Adipose tissue (tissue), 3 donors: ENCODE results near the gene ITGB1BP1. TPM values are rescaled to one million over a fixed set of nuclear protein-coding genes. Genes with fewer than 3 reads are reported as not detected.

ENCODE experiments used
- H3K27ac ChIP-seq: one replicate; pipeline ENCODE4 v1.5.1; 2013; ENCODE audit warnings: low read depth, low read length
- WGBS, 3 donors: extraction: QIAGEN DNeasy Blood & Tissue Kit; methylation state at CpG; one replicate each; pipeline ENCODE4 v1.1.7; 2013; 5-methylcytosine and 5-hydroxymethylcytosine counted together
- polyA plus RNA-seq, 3 donors: library from polyadenylated mRNA; stranded (reverse); fragments of 200-250 nt; gene quantifications; one replicate each; pipeline ENCODE4 v1.2.3, GENCODE V29; 2013
- donor health status: healthy with polysubstance abuse.
- donor health status: Bipolar disorder and iron deficiency.
- donor health status: healthy.

ITGB1BP1 gene
- polyA plus RNA-seq, 3 donors, result 20.6 to 219 (median 172) TPM

DNA sequence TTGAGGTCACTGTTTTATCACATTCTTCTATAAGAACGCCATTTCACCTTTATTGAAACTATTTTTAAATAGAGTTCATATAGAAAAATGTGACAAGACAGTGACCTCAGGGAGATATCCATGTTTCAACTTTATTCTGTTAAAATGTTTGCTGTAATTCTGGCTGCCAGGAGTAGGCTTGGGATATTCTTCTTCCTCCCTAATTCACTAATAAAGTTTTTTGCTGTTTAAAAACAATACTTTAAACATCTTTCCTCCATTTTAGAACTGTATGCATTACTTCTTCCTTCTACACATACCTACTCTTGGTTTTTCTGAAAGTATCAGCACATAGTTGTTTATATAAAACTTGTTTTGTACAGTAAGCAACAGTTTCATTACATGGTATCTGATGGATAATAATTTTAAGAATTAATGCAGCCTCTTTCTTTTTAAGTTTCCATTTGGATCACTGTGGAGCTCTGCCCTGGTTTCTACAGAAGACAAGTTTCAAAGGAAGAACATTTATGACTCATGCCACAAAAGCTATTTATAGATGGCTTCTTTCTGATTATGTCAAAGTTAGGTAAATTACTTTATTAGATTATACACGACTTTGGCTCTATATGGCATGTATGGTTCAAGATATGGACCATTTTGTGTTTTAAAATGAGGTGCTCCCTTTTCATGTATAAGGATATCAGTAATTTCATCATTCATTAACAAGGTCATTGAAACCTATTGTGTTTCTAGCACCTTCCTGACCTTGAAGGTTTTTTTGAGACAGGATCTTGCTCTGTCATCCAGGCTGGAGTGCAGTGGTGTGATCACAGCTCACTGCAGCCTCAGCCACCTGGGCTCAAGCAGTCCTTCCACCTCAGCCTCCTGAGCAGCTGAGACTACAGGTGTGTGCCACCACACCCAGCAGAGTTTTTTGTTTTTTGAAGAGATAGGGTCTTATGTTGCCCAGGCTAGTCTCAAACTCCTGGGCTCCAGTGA is 7.3 kb upstream of the ITGB1BP1 start:
- H3K27ac ChIP-seq, result no peak overlapping the region
- 60 to 77% (median 74%) methylated on average over 2 of the region's 2 CpGs for WGBS, 3 donors

DNA sequence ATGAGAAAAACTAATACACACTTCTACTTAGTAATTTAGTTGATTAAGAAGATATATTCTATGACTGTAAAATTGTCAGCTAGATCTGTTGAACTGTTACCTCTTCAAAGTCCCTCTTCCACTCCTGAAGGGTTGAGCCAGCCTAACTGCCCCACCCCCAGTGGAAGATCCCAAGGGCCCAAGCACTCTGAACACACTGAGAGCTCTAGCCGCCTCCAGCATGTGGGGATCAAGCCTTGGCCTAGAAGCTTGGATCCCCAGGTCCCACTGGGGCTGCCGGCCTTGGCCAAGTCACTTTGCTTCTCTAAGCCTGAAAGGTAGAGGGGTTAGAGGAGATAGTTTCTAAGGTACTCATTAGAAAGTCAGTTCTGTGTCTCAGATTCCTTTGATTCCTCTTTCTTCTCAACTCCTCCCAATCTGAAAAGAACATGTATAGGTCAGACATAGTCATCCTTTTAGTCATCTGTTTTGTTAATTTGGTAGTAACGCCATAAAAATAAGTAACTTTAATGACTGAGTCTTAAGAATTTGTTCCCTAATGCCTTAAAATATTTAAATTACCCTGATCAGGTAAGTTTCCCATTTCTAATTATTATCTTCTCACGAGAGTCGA is 5.7 kb upstream of the ITGB1BP1 start:
- no peak overlapping the region for H3K27ac ChIP-seq
- WGBS, 3 donors, result 74 to 82% (median 79%) methylated on average over 5 of the region's 5 CpGs

DNA sequence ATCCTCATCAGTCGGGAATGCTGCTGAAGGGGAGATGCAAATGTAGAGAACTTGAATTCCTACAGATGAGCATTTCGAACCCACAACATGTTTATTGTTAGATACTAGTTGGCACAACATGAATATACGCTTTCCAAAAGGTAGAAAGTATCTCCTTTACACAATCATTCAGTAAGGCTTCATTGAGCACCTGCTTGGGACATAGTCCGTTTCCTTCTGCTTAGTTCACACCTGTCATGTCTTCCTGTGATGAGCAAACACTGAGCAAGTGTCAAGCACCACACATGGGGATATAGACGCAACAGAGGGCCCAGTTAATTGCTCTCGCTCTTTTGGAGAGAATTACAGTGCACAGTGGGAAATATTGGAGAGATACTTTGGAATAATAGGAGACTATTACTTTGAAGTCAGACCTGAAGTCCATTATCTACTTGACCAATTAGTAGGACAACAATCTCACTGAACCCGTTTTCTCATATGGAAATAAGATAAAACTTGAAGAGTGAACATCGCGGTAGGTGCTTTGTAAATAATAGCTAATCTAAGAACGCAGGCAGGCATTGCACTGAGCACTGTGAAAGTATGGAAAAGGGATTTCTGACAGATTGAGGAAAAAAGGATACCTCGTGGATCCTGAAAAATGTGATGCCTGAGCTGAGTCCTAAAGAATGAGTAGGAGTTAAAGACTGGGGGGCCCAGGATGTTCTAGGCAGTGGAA is 1.3 kb upstream of the ITGB1BP1 start:
- H3K27ac ChIP-seq, result no peak overlapping the region
- 39 to 72% (median 67%) methylated on average over 11 of the region's 11 CpGs for WGBS, 3 donors

DNA sequence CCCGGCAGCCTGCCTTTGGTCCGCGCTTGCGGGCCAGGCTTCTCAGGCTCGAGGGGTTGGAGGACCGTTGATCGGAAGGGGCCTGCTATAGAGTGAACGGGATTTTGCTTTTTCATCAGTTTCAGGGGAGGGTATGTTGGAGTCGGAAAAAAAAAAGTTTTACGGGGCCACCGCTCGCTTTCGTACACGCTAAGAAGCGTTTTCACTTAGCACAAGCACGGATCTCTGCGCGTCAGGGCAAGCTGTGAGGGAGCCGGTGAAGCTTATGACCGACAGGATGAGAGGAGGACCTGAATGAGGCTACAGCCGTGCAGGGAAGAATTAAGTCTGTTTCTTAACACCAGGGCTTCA is 569 bp upstream of the ITGB1BP1 start:
- peak overlapping the region; percentile 51 for H3K27ac ChIP-seq
- WGBS, 3 donors, result 1% methylated on average over 21 of the region's 21 CpGs

DNA sequence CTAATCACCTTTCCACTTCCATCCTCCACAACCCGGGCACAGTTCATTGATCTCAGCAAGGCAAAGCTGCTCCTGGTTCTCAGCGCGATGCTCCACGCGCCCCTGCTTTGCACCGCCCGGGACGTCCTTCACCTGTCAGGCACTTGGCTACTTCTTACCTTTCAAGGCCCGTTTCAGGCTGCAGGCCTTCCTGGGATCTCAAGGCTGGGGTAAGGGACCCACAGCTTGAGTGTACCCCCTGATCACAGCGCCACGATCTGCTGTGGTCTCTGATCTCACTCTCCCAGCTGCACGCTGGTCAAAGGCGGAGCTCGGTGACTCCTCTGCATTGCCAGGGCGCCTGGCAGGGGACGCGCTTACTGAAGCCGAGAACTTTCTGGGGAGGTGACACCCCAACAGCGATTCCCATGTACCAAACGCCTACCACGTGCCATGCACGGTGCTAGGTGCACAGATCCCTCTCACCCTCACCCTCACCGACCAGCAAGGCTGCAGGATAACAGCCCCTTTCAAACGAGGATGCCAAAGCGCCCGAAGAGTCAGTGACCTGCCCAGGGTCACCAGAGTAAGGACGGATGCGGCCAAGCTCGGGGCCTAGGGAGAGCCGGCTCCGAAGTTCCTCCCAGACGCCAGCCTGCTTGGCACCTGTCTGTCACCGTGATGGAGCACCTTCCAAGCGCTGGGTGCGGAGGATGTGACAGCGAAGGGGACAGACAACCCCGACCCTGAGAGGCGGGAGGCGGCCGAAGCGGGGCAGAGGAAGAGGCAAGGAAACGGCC is 818 bp downstream of the ITGB1BP1 start:
- 2 to 7% (median 6%) methylated on average over 42 of the region's 42 CpGs for WGBS, 3 donors
- H3K27ac ChIP-seq, result peak overlapping the region; percentile 36

DNA sequence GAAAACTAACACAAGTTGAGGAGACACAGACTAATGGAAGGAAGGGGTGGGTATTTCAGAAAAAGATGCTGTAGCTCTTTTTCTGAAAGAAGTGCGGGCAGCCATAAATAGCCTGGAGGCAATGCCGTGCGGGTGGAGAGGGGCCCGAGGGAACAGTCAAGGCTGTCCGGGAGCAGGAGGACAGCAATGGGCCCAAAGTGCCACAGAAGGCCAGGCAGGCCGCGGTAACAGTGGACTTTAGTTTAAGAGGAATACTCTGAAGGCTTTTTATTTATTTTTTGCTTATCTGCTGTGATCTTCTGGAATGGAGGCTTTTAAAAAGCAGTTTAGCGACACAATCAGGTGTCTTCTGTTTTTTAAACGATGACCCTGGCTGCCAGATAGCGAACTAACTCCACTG is 2.8 kb downstream of the ITGB1BP1 start:
- 71 to 83% (median 78%) methylated on average over 10 of the region's 10 CpGs for WGBS, 3 donors
- no peak overlapping the region for H3K27ac ChIP-seq

DNA sequence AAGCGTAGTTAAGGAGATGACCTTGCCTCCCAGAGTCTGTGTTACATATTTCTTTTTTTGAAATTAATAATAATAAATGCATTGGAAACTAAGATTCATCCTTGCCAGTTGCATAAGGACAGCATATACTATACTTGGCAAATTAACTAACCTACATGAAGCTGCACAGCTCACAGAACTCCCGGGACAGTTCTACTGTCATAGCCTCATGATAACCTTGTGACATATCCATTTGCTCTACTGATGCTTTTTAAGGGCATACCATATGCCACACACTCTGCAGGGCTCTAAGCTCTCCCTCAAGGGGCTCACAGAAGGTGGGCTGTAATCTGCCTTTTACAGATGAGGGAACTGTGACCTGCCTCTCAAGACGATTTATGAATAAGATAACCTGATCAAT is 3.8 kb downstream of the ITGB1BP1 start:
- 87 to 90% (median 88%) methylated on average over 3 of the region's 3 CpGs for WGBS, 3 donors
- no peak overlapping the region for H3K27ac ChIP-seq

DNA sequence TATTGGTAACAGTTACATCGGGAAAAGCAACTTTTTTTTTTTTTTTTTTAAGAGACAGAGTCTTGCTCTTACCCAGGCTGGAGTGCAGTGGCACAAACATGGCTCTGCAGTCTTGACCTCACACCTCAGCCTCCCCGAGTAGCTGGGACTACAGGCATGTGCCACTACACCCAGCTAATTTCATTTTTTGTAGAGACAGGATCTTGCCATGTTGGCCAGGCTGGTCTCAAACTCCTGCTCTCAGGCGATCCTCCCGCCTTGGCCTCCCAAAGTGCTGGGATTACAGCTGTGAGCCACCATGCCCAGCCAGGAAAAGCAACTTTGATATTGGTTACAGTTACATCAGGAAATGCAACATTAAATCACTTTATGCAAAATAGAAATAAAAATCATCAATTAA is 4.6 kb downstream of the ITGB1BP1 start:
- 89 to 92% (median 90%) methylated on average over 4 of the region's 4 CpGs for WGBS, 3 donors
- H3K27ac ChIP-seq, result no peak overlapping the region

DNA sequence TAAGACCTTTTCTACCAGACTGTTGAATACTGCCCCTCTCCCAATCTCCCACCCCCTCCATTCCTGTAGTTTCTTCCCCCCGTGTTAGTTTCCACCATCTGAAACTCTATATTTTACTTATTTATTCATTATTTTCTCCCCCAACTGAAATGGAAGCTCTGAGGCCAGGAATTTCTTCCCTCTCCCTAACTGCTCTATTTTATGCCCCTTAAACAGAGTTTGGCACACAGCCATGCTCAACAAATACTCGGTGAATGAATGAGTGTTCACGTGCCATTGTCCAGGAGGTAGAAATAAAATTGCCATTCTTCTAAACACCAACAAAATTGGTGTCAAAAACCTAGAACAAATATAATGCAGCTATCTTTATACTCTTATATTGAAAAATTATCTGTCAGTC is 5.6 kb downstream of the ITGB1BP1 start:
- WGBS, 3 donors, result 70 to 83% (median 82%) methylated on average over 3 of the region's 3 CpGs
- H3K27ac ChIP-seq, result no peak overlapping the region

DNA sequence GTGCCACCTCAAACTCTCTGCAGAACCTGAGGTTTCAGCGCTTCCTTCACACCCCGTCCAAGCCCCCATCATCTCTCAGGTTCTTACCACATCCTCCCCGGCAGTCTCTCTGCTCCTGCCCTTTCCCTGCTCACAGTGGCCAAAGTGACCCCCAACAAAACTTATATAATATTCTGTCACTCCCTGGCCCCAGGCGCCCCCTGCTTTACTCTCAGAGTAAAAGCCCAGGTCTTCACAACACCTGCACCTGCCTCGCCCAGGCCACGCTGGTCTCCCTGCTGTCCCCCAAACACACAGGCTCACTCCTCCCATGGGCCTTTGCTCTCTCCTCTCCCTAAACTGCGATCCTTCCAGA is 6.4 kb downstream of the ITGB1BP1 start:
- H3K27ac ChIP-seq, result no peak overlapping the region
- 93 to 98% (median 95%) methylated on average over 7 of the region's 7 CpGs for WGBS, 3 donors

DNA sequence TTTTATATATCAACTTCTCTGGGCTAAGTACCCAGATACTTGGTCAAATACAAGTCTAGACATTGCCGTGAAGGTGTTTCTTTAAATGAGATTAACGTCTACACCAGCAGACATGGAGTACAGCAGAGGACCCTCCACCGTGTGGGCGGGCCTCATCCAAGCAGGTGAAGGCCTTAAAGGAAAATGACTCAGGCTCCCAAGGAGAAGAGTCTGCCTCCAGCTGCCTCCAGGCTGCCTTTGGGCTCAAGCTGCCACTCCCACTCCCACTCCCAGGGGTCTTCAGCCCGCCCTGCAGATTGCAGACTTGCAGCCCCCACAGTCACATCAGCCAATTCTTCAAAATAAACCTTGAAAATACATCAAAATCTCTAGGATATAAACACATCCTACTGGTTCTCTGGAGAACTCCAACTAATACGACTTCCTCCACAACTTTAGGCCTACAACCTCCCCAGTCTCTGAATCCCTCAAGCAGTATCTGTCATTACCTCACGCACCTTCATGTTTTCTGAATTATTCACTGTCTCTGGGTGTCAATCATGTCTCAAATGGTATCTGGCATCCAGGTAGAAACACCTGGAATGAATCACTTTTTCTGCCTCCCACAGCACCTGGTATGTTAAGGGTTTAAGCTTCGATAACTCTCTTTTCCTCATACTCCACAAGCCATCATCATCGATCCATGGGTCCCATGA is 6.9 kb downstream of the ITGB1BP1 start:
- WGBS, 3 donors, result 90 to 91% (median 90%) methylated on average over 9 of the region's 9 CpGs
- no peak overlapping the region for H3K27ac ChIP-seq

DNA sequence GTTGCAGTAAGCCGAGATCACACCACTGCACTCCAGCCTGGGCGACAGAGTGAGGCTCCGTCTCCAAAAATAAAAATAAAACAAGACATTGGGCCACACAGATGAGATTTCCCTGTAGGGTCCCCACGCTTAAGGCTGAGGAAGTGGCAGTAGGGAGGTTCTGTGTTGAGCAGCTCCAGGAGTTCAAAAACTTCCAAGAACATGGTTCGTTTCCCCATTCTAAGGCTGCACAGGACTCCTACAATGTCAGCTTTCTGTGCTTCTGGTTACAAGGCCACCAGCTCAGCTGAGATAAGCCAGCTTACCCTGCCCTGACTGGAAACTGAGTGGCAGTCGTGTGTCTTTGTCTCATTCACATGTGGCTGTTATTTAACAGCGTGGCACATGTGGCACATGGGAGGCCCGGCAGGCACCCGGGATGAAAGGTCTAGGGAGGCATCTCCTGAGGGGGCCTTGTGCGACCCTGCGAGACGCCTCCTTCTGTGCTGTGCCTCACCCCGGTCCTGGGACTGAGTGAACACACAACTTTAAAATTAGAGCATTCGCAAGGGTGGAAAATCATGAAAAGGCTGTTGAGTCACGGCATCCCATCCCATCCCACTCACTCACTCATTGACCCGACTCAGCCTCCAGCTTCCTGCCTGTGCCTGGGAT is 7.7 kb downstream of the ITGB1BP1 start:
- no peak overlapping the region for H3K27ac ChIP-seq
- WGBS, 3 donors, result 82 to 89% (median 86%) methylated on average over 16 of the region's 16 CpGs

DNA sequence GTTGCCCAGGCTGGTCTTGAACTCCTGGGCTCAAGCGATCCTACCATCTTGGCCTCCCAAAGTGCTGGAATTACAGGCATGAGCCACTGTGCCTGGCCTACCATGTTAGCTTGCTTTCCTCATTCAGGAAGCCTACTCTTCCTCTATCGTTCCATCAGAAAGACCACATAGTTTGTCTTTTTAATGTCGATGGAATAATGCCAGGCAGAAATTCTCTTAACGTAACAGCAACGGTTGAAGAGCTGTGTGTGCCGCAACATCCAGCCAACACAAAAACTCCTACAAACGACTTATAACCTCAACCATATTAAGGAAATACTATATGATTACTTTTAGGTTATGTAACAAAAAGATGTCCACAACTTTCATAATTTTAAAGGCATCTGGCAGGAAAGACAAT is 10.5 kb downstream of the ITGB1BP1 start:
- no peak overlapping the region for H3K27ac ChIP-seq
- 54 to 78% (median 62%) methylated on average over 7 of the region's 7 CpGs for WGBS, 3 donors

DNA sequence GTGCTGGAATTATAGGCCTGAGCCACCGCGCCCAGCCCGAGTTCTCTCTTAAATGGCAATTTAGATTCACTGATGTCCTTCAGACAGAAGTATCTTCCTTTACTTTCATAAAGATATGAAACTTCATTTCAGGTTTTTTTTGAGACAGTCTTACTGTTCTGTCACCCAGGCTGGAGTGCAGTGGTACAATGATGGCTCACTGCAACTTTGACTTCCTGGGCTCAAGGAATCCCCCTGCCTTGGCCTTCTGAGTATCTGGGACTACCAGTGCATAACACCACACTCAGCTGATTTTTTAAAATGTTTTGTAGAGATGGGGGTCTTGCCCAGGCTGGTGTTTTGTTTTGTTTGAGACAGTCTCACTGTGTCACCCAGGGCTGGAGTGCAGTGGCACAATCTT is 13.2 kb downstream of the ITGB1BP1 start:
- no peak overlapping the region for H3K27ac ChIP-seq
- 98 to 100% (median 98%) methylated on average over 3 of the region's 3 CpGs for WGBS, 3 donors

DNA sequence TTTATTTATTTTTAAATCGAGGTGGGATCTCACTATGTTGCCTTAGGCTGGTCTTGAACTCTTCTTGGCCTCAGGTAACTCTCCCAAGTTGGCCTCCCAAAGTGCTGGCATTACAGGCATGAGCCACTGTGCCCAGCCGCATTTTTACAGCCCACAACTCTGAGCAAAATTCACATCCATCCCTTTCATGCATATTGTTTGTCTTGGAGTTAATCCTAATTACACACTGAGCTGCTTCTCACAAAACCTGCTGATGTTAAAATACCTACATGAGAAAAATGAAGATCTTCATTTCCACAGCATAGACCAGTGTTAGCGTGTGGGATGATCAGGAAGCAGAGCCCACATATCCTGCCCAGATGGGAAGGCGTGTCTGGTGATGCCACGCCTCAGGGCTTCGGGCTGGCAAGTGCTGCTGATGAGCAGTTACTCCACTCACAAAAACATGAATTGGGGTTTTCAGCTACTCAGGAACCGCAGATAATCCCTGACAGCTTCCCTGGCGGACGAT is 14.6 kb downstream of the ITGB1BP1 start:
- H3K27ac ChIP-seq, result no peak overlapping the region
- 69 to 90% (median 77%) methylated on average over 9 of the region's 9 CpGs for WGBS, 3 donors

DNA sequence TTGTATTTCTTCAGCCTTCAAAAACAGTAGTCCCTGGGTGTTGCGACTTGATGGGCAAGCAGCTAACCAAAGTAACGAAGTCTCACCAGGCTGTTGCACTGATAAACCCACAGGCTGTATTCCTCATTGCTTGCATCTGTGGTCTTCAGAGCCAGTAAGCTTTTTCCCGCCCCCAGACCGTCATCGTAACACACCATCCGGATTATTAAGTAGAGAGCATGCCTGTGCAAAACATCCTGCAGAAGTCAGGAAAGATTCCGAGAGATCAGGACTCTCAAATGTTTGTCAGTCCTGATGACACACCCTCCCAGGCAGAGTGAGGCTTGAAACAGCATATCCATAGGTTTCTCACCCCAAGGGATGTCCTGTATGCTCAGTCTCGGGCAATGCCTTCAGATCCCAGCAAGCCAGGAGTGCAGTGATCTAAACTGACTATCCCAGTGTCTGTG is 15.9 kb downstream of the ITGB1BP1 start:
- WGBS, 3 donors, result 78 to 79% (median 79%) methylated on average over 8 of the region's 8 CpGs
- no peak overlapping the region for H3K27ac ChIP-seq
